Right atrium auricular region (tissue), 2 donors: ENCODE measurements around the gene CCL4. TPM values are rescaled to one million over a fixed set of nuclear protein-coding genes. Genes with fewer than 3 reads are reported as not detected.

Source experiments
- DNase-seq: peaks from one replicate; pipeline ENCODE4 v3.0.0-alpha.2; 2019; ENCODE audit warnings: low spot score
- H3K27ac ChIP-seq, 2 donors: fragments of 200-600 bp; sonication (generic); 1 replicate in 1 of 2; 2 replicates in 1 of 2; pipeline ENCODE4 v1.5.1; 2016 to 2019
- H3K27me3 ChIP-seq, 2 donors: fragments of 200-600 bp; sonication (generic); one replicate each; pipeline versions ENCODE4 v1.5.1 to v1.6.0; 2017 to 2019
- H3K36me3 ChIP-seq: fragments of 200-600 bp; sonication (generic); one replicate; pipeline ENCODE4 v1.5.1; 2016
- H3K4me1 ChIP-seq, 2 donors: fragments of 200-600 bp; sonication (generic); one replicate each; pipeline versions ENCODE4 v1.5.1 to v1.6.0; 2017 to 2019
- H3K4me3 ChIP-seq, 2 donors: fragments of 200-600 bp; sonication (generic); 1 replicate in 1 of 2; 2 replicates in 1 of 2; pipeline ENCODE4 v1.5.1; 2017 to 2019; ENCODE audit warnings: mild to moderate bottlenecking in 1 of 2, moderate library complexity in 1 of 2
- H3K9me3 ChIP-seq, 2 donors: fragments of 200-600 bp; sonication (generic); one replicate each; pipeline ENCODE4 v1.5.1; 2019
- CTCF ChIP-seq, 2 donors: fragments of 200-600 bp; sonication (generic); IDR thresholded peaks; one replicate each; pipeline ENCODE4 v1.5.1; 2019; ENCODE audit warnings: antibody characterized with exemption in 2 of 2
- total RNA-seq, 2 donors: library from RNA; depleted of rRNA; stranded (reverse); fragments of >200 nt; gene quantifications; one replicate each; pipeline ENCODE4 v1.1.0, GENCODE V29; 2016

Gene CCL4
- total RNA-seq, 2 donors from 2014 or later = 1.7 to 2.8 TPM

- no peak for DNase-seq
- no peak overlapping the region for H3K27ac ChIP-seq
- TF ChIP-seq CTCF (IDR thresholded peaks at IDR 0.05) = no peak
- no peaks in the 10 kb centered on the region for H3K4me1 ChIP-seq
- H3K4me3 ChIP-seq = no peak overlapping the region
- H3K9me3 ChIP-seq = peaks cover 0 to 21% of the 10 kb centered on the region in 2 donors
- no peaks in the 10 kb centered on the region for H3K36me3 ChIP-seq
- H3K27me3 ChIP-seq = no peaks in the 10 kb centered on the region
These were observed 24.9 kb downstream of the CCL4 start for GRCh38 chr17:36128411-36128978.

- no peak overlapping the region for H3K4me3 ChIP-seq
- H3K27me3 ChIP-seq = no peaks in the 10 kb centered on the region
- TF ChIP-seq CTCF (IDR thresholded peaks at IDR 0.05) = no peak
- no peaks in the 10 kb centered on the region for H3K36me3 ChIP-seq
- no peak for DNase-seq
- peaks cover 0 to 21% of the 10 kb centered on the region in 2 donors for H3K9me3 ChIP-seq
- H3K27ac ChIP-seq = no peak overlapping the region
- H3K4me1 ChIP-seq = no peaks in the 10 kb centered on the region
These were observed 26.0 kb downstream of the CCL4 start for GRCh38 chr17:36129616-36130015.

GRCh38 chr17:36130346-36130745, 26.7 kb downstream of the CCL4 start:
- DNase-seq = no peak
- no peak overlapping the region for H3K4me3 ChIP-seq
- H3K27me3 ChIP-seq = no peaks in the 10 kb centered on the region
- H3K36me3 ChIP-seq = no peaks in the 10 kb centered on the region
- no peaks in the 10 kb centered on the region for H3K4me1 ChIP-seq
- H3K9me3 ChIP-seq = peaks cover 0 to 14% of the 10 kb centered on the region in 2 donors
- TF ChIP-seq CTCF (IDR thresholded peaks at IDR 0.05) = no peak
- no peak overlapping the region for H3K27ac ChIP-seq

- Histone ChIP-seq H3K4me3 (no peak overlapping the region), H3K36me3 (no peaks in the 10 kb centered on the region), H3K27ac (no peak overlapping the region), H3K4me1 (no peaks in the 10 kb centered on the region), H3K27me3 (no peaks in the 10 kb centered on the region), H3K9me3 (peaks cover 0 to 3% of the 10 kb centered on the region in 2 donors)
- DNase-seq = no peak
- TF ChIP-seq CTCF (IDR thresholded peaks at IDR 0.05) = no peak
These were observed 27.8 kb downstream of the CCL4 start for GRCh38 chr17:36131421-36131820.

GRCh38 chr17:36131931-36132330, 28.3 kb downstream of the CCL4 start:
- DNase-seq = no peak
- no peak for TF ChIP-seq CTCF (IDR thresholded peaks at IDR 0.05)
- Histone ChIP-seq H3K4me3 (no peak overlapping the region), H3K36me3 (no peaks in the 10 kb centered on the region), H3K9me3 (no peaks in the 10 kb centered on the region), H3K27me3 (no peaks in the 10 kb centered on the region), H3K27ac (no peak overlapping the region), H3K4me1 (no peaks in the 10 kb centered on the region)

- Histone ChIP-seq H3K27me3 (no peaks in the 10 kb centered on the region), H3K27ac (no peak overlapping the region), H3K4me3 (no peak overlapping the region), H3K36me3 (no peaks in the 10 kb centered on the region), H3K9me3 (no peaks in the 10 kb centered on the region), H3K4me1 (no peaks in the 10 kb centered on the region)
- TF ChIP-seq CTCF (IDR thresholded peaks at IDR 0.05) = no peak
- DNase-seq = no peak
These were observed 28.8 kb downstream of the CCL4 start for GRCh38 chr17:36132421-36132831.
